Measurements from ENCODE around the gene DMD. TPM values are rescaled to one million over a fixed set of nuclear protein-coding genes. Genes with fewer than 3 reads are reported as not detected.

DMD gene
- total and polyA plus RNA-seq, 2 experiments from 2014 or later, result 1.5 to 2.0 TPM

DNA sequence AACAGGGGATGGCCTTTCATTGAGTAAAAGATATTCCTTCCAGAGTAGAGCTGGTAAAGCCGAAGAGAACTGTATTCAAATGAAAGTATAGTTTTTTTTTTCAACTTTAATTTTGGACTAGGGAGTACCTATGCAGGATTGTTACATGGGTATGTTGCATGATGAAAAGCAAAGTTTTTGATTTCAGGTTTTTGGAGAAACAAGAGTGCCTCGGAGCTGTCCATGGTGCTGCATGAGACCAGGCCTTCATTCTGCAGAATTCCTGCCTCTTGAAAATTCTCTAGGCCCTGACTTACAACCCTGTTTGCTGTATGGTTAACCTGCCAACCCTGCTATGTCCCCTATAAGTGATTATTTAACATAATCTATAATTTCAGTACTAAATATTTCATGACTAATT lies 1073.8 kb downstream of the DMD start:
- DNase-seq, result peak; percentile 3
- in situ Hi-C loops (cut with MboI), result no loop called here

DNA sequence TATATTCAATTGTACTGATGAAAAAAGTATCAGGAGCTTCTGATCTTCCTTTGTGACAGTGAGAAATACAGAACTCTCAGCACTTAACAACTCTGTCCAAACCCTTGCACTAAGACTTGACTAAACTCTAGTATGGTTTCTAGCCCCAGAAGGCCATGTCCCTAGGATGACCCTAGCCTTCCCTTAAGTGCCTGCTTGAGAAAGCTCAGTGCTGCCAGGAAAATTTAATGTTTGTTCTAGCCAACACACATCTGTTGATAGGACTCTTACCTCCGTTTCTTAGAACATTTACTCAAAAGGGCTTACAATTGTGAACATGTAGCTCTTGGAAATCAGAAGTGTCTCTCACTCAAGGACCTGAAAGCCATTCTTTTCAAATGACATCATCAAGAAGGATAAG lies 1084.4 kb downstream of the DMD start:
- Histone ChIP-seq H3K9me2 (ENCODE audit: insufficient read depth) (no peaks in the 10 kb centered on the region), H3K27ac (no peak overlapping the region), H3K79me2 (ENCODE audit: insufficient read depth) (no peaks in the 10 kb centered on the region), H3K9me3 (ENCODE audit: low read depth) (no peaks in the 10 kb centered on the region), H3K36me3 (ENCODE audit: low read depth) (no peaks in the 10 kb centered on the region), H2AFZ (no peak overlapping the region), H3F3A (ENCODE audit: insufficient read depth) (no peaks in the 10 kb centered on the region), H3K4me3 (no peak overlapping the region), H3K4me2 (ENCODE audit: unreplicated experiment) (no peak overlapping the region), H4K20me1 (ENCODE audit: insufficient read depth) (no peaks in the 10 kb centered on the region), H3K27me3 (replicated peaks; ENCODE audit: insufficient read depth) (no peaks in the 10 kb centered on the region), H3K4me1 (ENCODE audit: insufficient read depth) (no peaks in the 10 kb centered on the region), H3K9ac (no peak overlapping the region)
- no peak for DNase-seq
- 0% methylated on average over 1 of the region's 1 CpG for WGBS, 2 experiments (ENCODE audit: low coverage in 1 of 2, low lambda C conversion rate in 2 of 2, missing lambda C conversion rate in 2 of 2)
- in situ Hi-C loops (cut with MboI), result no loop called here
- TF ChIP-seq EZH2phosphoT487 (IDR thresholded peaks at IDR 0.05; ENCODE audit: insufficient read depth, low read depth) (no peak), EZH2 (IDR thresholded peaks at IDR 0.05; ENCODE audit: insufficient read depth, poor library complexity, severe bottlenecking) (no peak)

More for the DNA sequence above, 1073.8 kb downstream of the DMD start:
- Histone ChIP-seq H3K4me1 (ENCODE audit: insufficient read depth) (no peaks in the 10 kb centered on the region), H3F3A (ENCODE audit: insufficient read depth) (no peaks in the 10 kb centered on the region), H3K36me3 (ENCODE audit: low read depth) (no peaks in the 10 kb centered on the region), H3K27ac (no peak overlapping the region), H3K79me2 (ENCODE audit: insufficient read depth) (no peaks in the 10 kb centered on the region), H3K27me3 (replicated peaks; ENCODE audit: insufficient read depth) (no peaks in the 10 kb centered on the region), H3K9ac (no peak overlapping the region), H2AFZ (no peak overlapping the region), H3K9me3 (ENCODE audit: low read depth) (no peaks in the 10 kb centered on the region), H3K9me2 (ENCODE audit: insufficient read depth) (no peaks in the 10 kb centered on the region), H3K4me2 (ENCODE audit: unreplicated experiment) (no peak overlapping the region), H3K4me3 (no peak overlapping the region), H4K20me1 (ENCODE audit: insufficient read depth) (no peaks in the 10 kb centered on the region)
- 15 to 20% methylated on average over 2 of the region's 2 CpGs for WGBS, 2 experiments (ENCODE audit: low coverage in 1 of 2, low lambda C conversion rate in 2 of 2, missing lambda C conversion rate in 2 of 2)
- TF ChIP-seq EZH2 (IDR thresholded peaks at IDR 0.05; ENCODE audit: insufficient read depth, poor library complexity, severe bottlenecking), result no peak
- no peak for TF ChIP-seq EZH2phosphoT487 (IDR thresholded peaks at IDR 0.05; ENCODE audit: insufficient read depth, low read depth)

GRCh38 chrX:32118832-32119231 lies 1092.5 kb downstream of the DMD start:
- no peaks in the 10 kb centered on the region for H3F3A ChIP-seq (ENCODE audit: insufficient read depth)
- no peaks in the 10 kb centered on the region for H3K9me3 ChIP-seq (ENCODE audit: low read depth)
- no peak overlapping the region for H2AFZ ChIP-seq
- TF ChIP-seq EZH2 (IDR thresholded peaks at IDR 0.05; ENCODE audit: insufficient read depth, poor library complexity, severe bottlenecking), result no peak
- no peak for TF ChIP-seq EZH2phosphoT487 (IDR thresholded peaks at IDR 0.05; ENCODE audit: insufficient read depth, low read depth)
- no peak overlapping the region for H3K4me3 ChIP-seq
- no peaks in the 10 kb centered on the region for H3K9me2 ChIP-seq (ENCODE audit: insufficient read depth)
- H3K27me3 ChIP-seq (replicated peaks; ENCODE audit: insufficient read depth), result no peaks in the 10 kb centered on the region
- WGBS, 2 experiments (ENCODE audit: low coverage in 1 of 2, low lambda C conversion rate in 2 of 2, missing lambda C conversion rate in 2 of 2), result 33 to 42% methylated on average over 3 to 7 of the region's 8 CpGs
- in situ Hi-C loops (cut with MboI), result no loop called here
- no peak overlapping the region for H3K9ac ChIP-seq
- H3K36me3 ChIP-seq (ENCODE audit: low read depth), result no peaks in the 10 kb centered on the region
- H3K27ac ChIP-seq, result no peak overlapping the region
- DNase-seq, result no peak
- H3K4me2 ChIP-seq (ENCODE audit: unreplicated experiment), result no peak overlapping the region
- no peaks in the 10 kb centered on the region for H3K79me2 ChIP-seq (ENCODE audit: insufficient read depth)
- no peaks in the 10 kb centered on the region for H3K4me1 ChIP-seq (ENCODE audit: insufficient read depth)
- H4K20me1 ChIP-seq (ENCODE audit: insufficient read depth), result no peaks in the 10 kb centered on the region

GRCh38 chrX:32116047-32116446 lies 1095.3 kb downstream of the DMD start:
- TF ChIP-seq EZH2 (IDR thresholded peaks at IDR 0.05; ENCODE audit: insufficient read depth, poor library complexity, severe bottlenecking), result no peak
- no peak for TF ChIP-seq EZH2phosphoT487 (IDR thresholded peaks at IDR 0.05; ENCODE audit: insufficient read depth, low read depth)

DNA sequence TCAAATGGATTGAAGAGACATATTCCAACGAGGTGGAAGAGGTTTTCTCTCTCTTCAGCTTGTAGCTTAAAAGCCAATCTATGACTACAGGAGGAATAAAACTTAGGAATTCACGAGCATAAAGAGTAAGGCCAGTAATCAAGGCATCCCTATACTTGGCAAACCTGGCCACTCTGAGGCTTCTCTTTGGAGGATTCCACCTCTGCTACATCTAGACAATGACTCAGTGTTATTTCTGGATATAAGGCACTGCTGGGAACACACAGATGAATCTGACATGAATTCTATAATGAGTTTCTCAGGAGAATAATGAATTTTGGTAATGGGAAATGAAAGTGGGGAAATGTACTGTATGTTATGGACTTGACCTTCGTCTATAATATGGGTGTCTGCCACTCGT lies 1123.7 kb downstream of the DMD start:
- Histone ChIP-seq H3K4me3 (no peak overlapping the region), H3K27me3 (replicated peaks; ENCODE audit: insufficient read depth) (no peaks in the 10 kb centered on the region), H3K79me2 (ENCODE audit: insufficient read depth) (no peaks in the 10 kb centered on the region), H3K9me2 (ENCODE audit: insufficient read depth) (no peaks in the 10 kb centered on the region), H2AFZ (no peak overlapping the region), H3K9ac (no peak overlapping the region), H4K20me1 (ENCODE audit: insufficient read depth) (no peaks in the 10 kb centered on the region), H3K27ac (no peak overlapping the region), H3K4me2 (ENCODE audit: unreplicated experiment) (no peak overlapping the region), H3K9me3 (ENCODE audit: low read depth) (no peaks in the 10 kb centered on the region), H3K36me3 (ENCODE audit: low read depth) (no peaks in the 10 kb centered on the region), H3K4me1 (ENCODE audit: insufficient read depth) (no peaks in the 10 kb centered on the region), H3F3A (ENCODE audit: insufficient read depth) (no peaks in the 10 kb centered on the region)
- no peak for TF ChIP-seq EZH2 (IDR thresholded peaks at IDR 0.05; ENCODE audit: insufficient read depth, poor library complexity, severe bottlenecking)
- no peak for TF ChIP-seq EZH2phosphoT487 (IDR thresholded peaks at IDR 0.05; ENCODE audit: insufficient read depth, low read depth)
- no peak for DNase-seq
- in situ Hi-C loops (cut with MboI), result no loop called here
- WGBS, 2 experiments (ENCODE audit: low coverage in 1 of 2, low lambda C conversion rate in 2 of 2, missing lambda C conversion rate in 2 of 2), result 0 to 5% methylated on average over 4 of the region's 4 CpGs

More at GRCh38 chrX:32116047-32116446, 1095.3 kb downstream of the DMD start:
- Histone ChIP-seq H3K9me2 (ENCODE audit: insufficient read depth) (no peaks in the 10 kb centered on the region), H3K36me3 (ENCODE audit: low read depth) (no peaks in the 10 kb centered on the region), H3K4me1 (ENCODE audit: insufficient read depth) (no peaks in the 10 kb centered on the region), H3K4me3 (no peak overlapping the region), H3K27ac (no peak overlapping the region), H2AFZ (no peak overlapping the region), H3K9ac (no peak overlapping the region), H3K4me2 (ENCODE audit: unreplicated experiment) (no peak overlapping the region), H3K9me3 (ENCODE audit: low read depth) (no peaks in the 10 kb centered on the region), H4K20me1 (ENCODE audit: insufficient read depth) (no peaks in the 10 kb centered on the region), H3K79me2 (ENCODE audit: insufficient read depth) (no peaks in the 10 kb centered on the region), H3F3A (ENCODE audit: insufficient read depth) (no peaks in the 10 kb centered on the region), H3K27me3 (replicated peaks; ENCODE audit: insufficient read depth) (no peaks in the 10 kb centered on the region)
- no peak for DNase-seq
- in situ Hi-C loops (cut with MboI), result no loop called here
- WGBS, 2 experiments (ENCODE audit: low coverage in 1 of 2, low lambda C conversion rate in 2 of 2, missing lambda C conversion rate in 2 of 2), result 30 to 40% methylated on average over 3 of the region's 3 CpGs

Data from GM23248 (cell line).